Kidney (tissue), 14 donors: Measurements from ENCODE around the gene DYNC1I1. TPM values are rescaled to one million over a fixed set of nuclear protein-coding genes. Genes with fewer than 3 reads are reported as not detected.

Experiments used
- DNase-seq, 5 donors: peaks; one replicate each; pipeline ENCODE4 v3.0.0-alpha.2; 2013 to 2020
- FAIRE-seq: peaks from 2 replicates; lab custom pipeline; 2012; peaks lifted over from hg19 to GRCh38; lab: Jason Lieb, UNC
- H3K27ac ChIP-seq, 2 donors: one replicate each; pipeline ENCODE4 v1.7.0; 2013; ENCODE audit warnings: low read depth in 2 of 2, low read length in 2 of 2, inconsistent platforms in 1 of 2
- H3K27me3 ChIP-seq: one replicate; pipeline ENCODE4 v1.7.1; 2013; ENCODE audit warnings: low read length, inconsistent platforms; ENCODE audit not compliant: control insufficient read depth, insufficient read depth
- H3K36me3 ChIP-seq, 3 donors: one replicate each; pipeline versions ENCODE4 v1.7.0 to v1.7.1; 2013; ENCODE audit warnings: low read length in 3 of 3, control low read depth in 1 of 3, inconsistent platforms in 1 of 3; ENCODE audit not compliant: insufficient read depth in 3 of 3, control insufficient read depth in 2 of 3
- H3K4me1 ChIP-seq, 3 donors: one replicate each; pipeline versions ENCODE4 v1.7.0 to v1.7.1; 2013; ENCODE audit warnings: low read length in 3 of 3, inconsistent platforms in 1 of 3, low read depth in 1 of 3; ENCODE audit not compliant: control insufficient read depth in 2 of 3, insufficient read depth in 2 of 3
- H3K4me3 ChIP-seq, 3 donors: one replicate each; pipeline versions ENCODE4 v1.7.0 to v1.8.1; 2013; ENCODE audit warnings: low read length in 3 of 3, control low read depth in 1 of 3, inconsistent platforms in 1 of 3
- H3K9ac ChIP-seq, 3 donors: one replicate each; pipeline versions ENCODE4 v1.7.0 to v1.7.1; 2013; ENCODE audit warnings: low read length in 3 of 3, control low read depth in 1 of 3, inconsistent platforms in 1 of 3
- H3K9me3 ChIP-seq, 3 donors: one replicate each; pipeline versions ENCODE4 v1.7.0 to v1.7.1; 2013; ENCODE audit warnings: low read length in 3 of 3, control low read depth in 1 of 3, inconsistent platforms in 1 of 3; ENCODE audit not compliant: control insufficient read depth in 2 of 3, insufficient read depth in 1 of 3
- intact Hi-C: fragments of 100-400 bp; cut with DNase I; formaldehyde crosslinking; loops from one replicate; pipeline ENCODE4 v1.11.1; 2022
- polyA plus RNA-seq: library from polyadenylated mRNA; stranded (reverse); fragments of 350-450 nt; fragmentation: Illumina TruSeq; extraction: RNeasy Lipid Tissue Mini Kit (QIAGEN cat#74804); gene quantifications from one replicate; pipeline ENCODE4 v1.2.3, GENCODE V29; 2014; ENCODE audit warnings: low read depth, low replicate concordance; ENCODE audit not compliant: insufficient read depth
- total RNA-seq: library from RNA; stranded (reverse); fragmentation: NEBNext Ultra II Directional; extraction: Animal tissue kit (Norgen Biotek cat#: 25700); gene quantifications from one replicate; pipeline ENCODE4 v1.2.1, GENCODE V29; 2021
- TF ChIP-seq, protein P1 (sequence below): IDR thresholded peaks from 3 replicates; pipeline ENCODE4 v1.5.1; 2012; ENCODE audit warnings: mild to moderate bottlenecking, moderate library complexity, borderline replicate concordance; ENCODE audit not compliant: insufficient read depth; ENCODE audit errors: extremely low read depth
- donor health status: control.
- donor health status: control.
- donor health status: control.
- donor health status: control.
- donor health status: control.
- donor health status: DM: yes; HTN: yes; CAD: no.
- donor health status: Normal renal cell carcinoma (clear cell type).

The DYNC1I1 gene
- total and polyA plus RNA-seq, 2 donors from 2014 or later: 2.3 to 2.6 TPM

DNA sequence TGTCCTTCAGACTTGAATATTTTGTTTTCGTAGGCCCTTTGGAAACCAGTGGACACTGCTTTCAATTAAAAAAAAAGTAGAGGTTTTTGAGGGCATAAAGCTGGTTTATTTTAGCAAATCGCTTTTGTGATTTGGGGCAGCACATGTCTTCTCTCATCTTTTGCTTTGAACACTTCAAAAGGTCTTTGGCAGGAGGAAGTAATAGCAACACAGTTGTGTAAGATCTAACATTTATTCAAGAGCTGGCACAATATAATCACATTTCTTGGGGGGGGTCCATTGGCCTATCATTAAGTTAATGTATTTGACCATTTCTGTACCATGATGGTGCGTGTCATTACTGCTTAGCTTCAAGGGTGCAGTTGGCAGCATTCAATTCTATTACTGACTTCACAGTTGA, 42.4 kb downstream of the DYNC1I1 start:
- Histone ChIP-seq H3K27me3 (no peaks in the 10 kb centered on the region), H3K27ac (no peak overlapping the region), H3K4me3 (no peak overlapping the region), H3K9ac (no peak overlapping the region), H3K9me3 (no peaks in the 10 kb centered on the region), H3K4me1 (no peaks in the 10 kb centered on the region), H3K36me3 (no peaks in the 10 kb centered on the region)
- TF ChIP-seq, protein P1, sequence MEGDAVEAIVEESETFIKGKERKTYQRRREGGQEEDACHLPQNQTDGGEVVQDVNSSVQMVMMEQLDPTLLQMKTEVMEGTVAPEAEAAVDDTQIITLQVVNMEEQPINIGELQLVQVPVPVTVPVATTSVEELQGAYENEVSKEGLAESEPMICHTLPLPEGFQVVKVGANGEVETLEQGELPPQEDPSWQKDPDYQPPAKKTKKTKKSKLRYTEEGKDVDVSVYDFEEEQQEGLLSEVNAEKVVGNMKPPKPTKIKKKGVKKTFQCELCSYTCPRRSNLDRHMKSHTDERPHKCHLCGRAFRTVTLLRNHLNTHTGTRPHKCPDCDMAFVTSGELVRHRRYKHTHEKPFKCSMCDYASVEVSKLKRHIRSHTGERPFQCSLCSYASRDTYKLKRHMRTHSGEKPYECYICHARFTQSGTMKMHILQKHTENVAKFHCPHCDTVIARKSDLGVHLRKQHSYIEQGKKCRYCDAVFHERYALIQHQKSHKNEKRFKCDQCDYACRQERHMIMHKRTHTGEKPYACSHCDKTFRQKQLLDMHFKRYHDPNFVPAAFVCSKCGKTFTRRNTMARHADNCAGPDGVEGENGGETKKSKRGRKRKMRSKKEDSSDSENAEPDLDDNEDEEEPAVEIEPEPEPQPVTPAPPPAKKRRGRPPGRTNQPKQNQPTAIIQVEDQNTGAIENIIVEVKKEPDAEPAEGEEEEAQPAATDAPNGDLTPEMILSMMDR: no peak
- intact Hi-C loops: no loop called here
- DNase-seq (no peak), FAIRE-seq (no peak)

DNA sequence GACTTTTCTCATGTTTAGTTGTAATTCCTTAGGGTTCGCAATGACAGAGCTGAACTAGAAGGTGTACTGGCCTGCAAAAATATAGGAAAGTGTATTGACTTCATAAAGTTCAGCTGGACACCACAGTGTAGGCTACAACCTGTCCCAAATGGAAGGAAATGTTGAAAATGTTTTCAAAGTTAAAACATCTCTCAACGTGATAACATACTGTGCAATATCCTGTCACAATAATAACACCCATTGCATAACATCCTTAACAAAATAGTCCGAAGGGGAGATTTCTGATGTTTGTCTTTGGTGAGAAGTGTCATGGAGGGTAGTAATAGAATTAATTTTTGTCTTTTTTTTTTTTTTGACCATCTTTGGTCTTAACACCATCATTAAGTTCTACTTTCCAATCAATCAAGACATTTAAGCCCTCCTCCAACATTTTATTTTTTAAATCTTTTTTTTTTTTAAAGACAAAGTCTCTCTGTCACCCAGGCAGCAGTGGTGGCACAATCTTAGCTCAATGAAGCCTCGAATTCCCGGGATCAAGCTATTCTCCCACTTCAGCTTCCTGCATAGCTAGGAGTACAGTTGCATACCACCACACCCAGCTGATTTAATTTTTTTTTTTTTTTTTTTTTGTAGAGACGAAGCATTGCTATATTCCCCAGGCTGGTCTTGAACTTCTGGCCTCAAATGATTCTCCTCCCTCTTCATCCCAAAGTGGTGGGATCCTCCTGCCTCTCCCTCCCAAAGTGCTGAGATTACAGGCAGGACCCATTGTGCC, 45.7 kb downstream of the DYNC1I1 start:
- no peak for FAIRE-seq
- no peaks in the 10 kb centered on the region for H3K4me1 ChIP-seq
- DNase-seq: no peak

DNA sequence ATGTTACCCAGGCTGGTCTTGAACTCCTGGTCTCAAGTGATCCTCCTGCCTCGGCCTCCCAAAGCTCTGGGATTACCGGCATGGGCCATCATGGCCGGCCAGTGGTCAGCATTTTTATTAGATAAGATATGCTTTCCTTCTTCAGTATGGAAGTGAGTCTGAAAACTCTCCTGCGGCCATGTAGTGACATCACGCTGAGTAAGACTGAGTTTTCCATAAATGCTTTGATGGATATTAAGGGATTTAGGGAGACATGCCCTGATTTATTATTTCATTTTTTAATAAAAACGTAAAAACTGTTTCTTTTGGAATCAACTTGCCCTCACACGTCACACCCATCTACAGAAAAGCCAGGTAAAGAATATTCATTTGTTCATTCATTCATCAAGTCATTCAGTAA, 48.4 kb downstream of the DYNC1I1 start:
- H3K9me3 ChIP-seq: no peaks in the 10 kb centered on the region
- H3K9ac ChIP-seq: no peak overlapping the region
- H3K27me3 ChIP-seq: no peaks in the 10 kb centered on the region
- H3K36me3 ChIP-seq: no peaks in the 10 kb centered on the region
- intact Hi-C loops: no loop called here
- FAIRE-seq (no peak), DNase-seq (no peak)
- TF ChIP-seq, protein P1: no peak
- H3K4me1 ChIP-seq: no peaks in the 10 kb centered on the region
- no peak overlapping the region for H3K4me3 ChIP-seq
- no peak overlapping the region for H3K27ac ChIP-seq

More for the DNA sequence above, 45.7 kb downstream of the DYNC1I1 start:
- Histone ChIP-seq H3K27me3 (no peaks in the 10 kb centered on the region), H3K9me3 (no peaks in the 10 kb centered on the region), H3K4me3 (no peak overlapping the region), H3K36me3 (no peaks in the 10 kb centered on the region), H3K9ac (no peak overlapping the region), H3K27ac (no peak overlapping the region)
- intact Hi-C loops: no loop called here
- TF ChIP-seq, protein P1: no peak
